H1 (cell line): Measurements from ENCODE around the gene ANKRD40CL. TPM values are rescaled to one million over a fixed set of nuclear protein-coding genes. Genes with fewer than 3 reads are reported as not detected.

Experiments used
- CTCF ChIA-PET: fragments of 300-600 bp; sonication (Branson Sonifier 250); formaldehyde crosslinking; loops from one replicate; lab custom pipeline; 2021; ENCODE audit not compliant: partially characterized antibody; lab: Charles Lee
- POLR2A ChIA-PET: fragments of 300-600 bp; sonication (Branson Sonifier 250); formaldehyde crosslinking; loops from one replicate; lab custom pipeline; 2021; ENCODE audit warnings: inconsistent platforms; ENCODE audit not compliant: partially characterized antibody; lab: Charles Lee
- DNase-seq, 2 experiments: peaks; one replicate each; pipeline versions ENCODE4 v3.0.0 to v3.0.0-alpha.2; 2010 to 2022; ENCODE audit warnings: low spot score in 2 of 2, low read depth in 1 of 2, mixed read lengths in 1 of 2
- FAIRE-seq: peaks from 2 replicates; lab custom pipeline; 2011; peaks lifted over from hg19 to GRCh38; lab: Jason Lieb, UNC
- H2AFZ ChIP-seq: 2 replicates; pipeline ENCODE4 v1.8.1; 2012; ENCODE audit warnings: low read length, inconsistent platforms
- H2AK5ac ChIP-seq: 2 replicates; pipeline ENCODE4 v1.6.1; 2013; ENCODE audit warnings: low read depth, low read length
- H2BK120ac ChIP-seq: replicated peaks from 2 replicates; pipeline ENCODE3; 2013; ENCODE audit warnings: low read depth, low read length, inconsistent platforms
- H2BK12ac ChIP-seq: 2 replicates; pipeline ENCODE4 v1.6.1; 2013; ENCODE audit warnings: low read depth, low read length
- H2BK15ac ChIP-seq: 2 replicates; pipeline ENCODE4 v1.6.1; 2013; ENCODE audit warnings: low read length
- H2BK20ac ChIP-seq: 2 replicates; pipeline ENCODE4 v1.6.1; 2013; ENCODE audit warnings: low read length
- H2BK5ac ChIP-seq: 2 replicates; pipeline ENCODE4 v1.6.1; 2013; ENCODE audit warnings: low read depth, low read length
- H3K14ac ChIP-seq: 2 replicates; pipeline ENCODE4 v1.6.1; 2013; ENCODE audit warnings: inconsistent platforms; ENCODE audit not compliant: insufficient read length
- H3K18ac ChIP-seq: 2 replicates; pipeline ENCODE4 v1.6.1; 2013; ENCODE audit warnings: low read length; ENCODE audit errors: extremely low read depth
- H3K23ac ChIP-seq: 2 replicates; pipeline ENCODE4 v1.6.1; 2013; ENCODE audit warnings: inconsistent platforms; ENCODE audit not compliant: insufficient read length
- H3K23me2 ChIP-seq: 2 replicates; pipeline ENCODE4 v1.6.1; 2013; ENCODE audit warnings: low read depth, low read length
- H3K27ac ChIP-seq: 2 replicates; pipeline ENCODE4 v1.6.1; 2011; ENCODE audit warnings: low read depth, low read length, inconsistent platforms
- H3K27me3 ChIP-seq, 4 experiments: replicated peaks in 1 of 4; 1 replicate in 1 of 4; 2 replicates in 3 of 4; pipeline versions ENCODE4 v1.6.1 to v1.8.1; 2011 to 2013; ENCODE audit warnings: low read length in 3 of 4, mild to moderate bottlenecking in 3 of 4, inconsistent platforms in 2 of 4, mixed read lengths in 2 of 4, moderate library complexity in 1 of 4; ENCODE audit not compliant: control insufficient read depth in 3 of 4, insufficient read depth in 3 of 4; ENCODE audit errors: extremely low read depth in 1 of 4
- H3K36me3 ChIP-seq, 4 experiments: 2 replicates each; pipeline versions ENCODE4 v1.6.1 to v1.8.1; 2011 to 2013; ENCODE audit warnings: mild to moderate bottlenecking in 4 of 4, low read length in 3 of 4, moderate library complexity in 2 of 4, control low read depth in 1 of 4, inconsistent platforms in 1 of 4; ENCODE audit not compliant: insufficient read depth in 4 of 4, control insufficient read depth in 2 of 4
- H3K4ac ChIP-seq: replicated peaks from 2 replicates; pipeline ENCODE3; 2013; ENCODE audit warnings: low read length, low read depth, mixed read lengths, inconsistent platforms; ENCODE audit not compliant: insufficient read length
- H3K4me1 ChIP-seq, 4 experiments: replicated peaks in 1 of 4; 1 replicate in 1 of 4; 2 replicates in 3 of 4; pipeline versions ENCODE4 v1.6.1 to v1.8.1; 2011 to 2013; ENCODE audit warnings: low read length in 3 of 4, inconsistent platforms in 2 of 4, mixed read lengths in 1 of 4; ENCODE audit not compliant: insufficient read depth in 4 of 4, control insufficient read depth in 3 of 4
- H3K4me2 ChIP-seq, 2 experiments: 2 replicates each; pipeline versions ENCODE4 v1.6.1 to v1.8.1; 2011 to 2013; ENCODE audit warnings: low read depth in 2 of 2, low read length in 2 of 2, control low read depth in 1 of 2, inconsistent platforms in 1 of 2, mild to moderate bottlenecking in 1 of 2; ENCODE audit not compliant: insufficient read depth in 1 of 2
- H3K4me3 ChIP-seq, 4 experiments: fragments of 200-600, 300-600 bp in 1 of 4; sonication (generic), shearing (Covaris generic), sonication (Bioruptor Twin) in 1 of 4; 2 replicates each; pipeline versions ENCODE4 v1.5.1 to v1.8.1; 2011 to 2016; ENCODE audit warnings: low read length in 4 of 4, low read depth in 3 of 4, control low read depth in 2 of 4, inconsistent platforms in 2 of 4, mild to moderate bottlenecking in 2 of 4, mixed read lengths in 1 of 4, moderate library complexity in 1 of 4; ENCODE audit not compliant: insufficient read depth in 2 of 4; ENCODE audit errors: extremely low read depth in 1 of 4
- H3K56ac ChIP-seq: replicated peaks from 2 replicates; pipeline ENCODE3; 2013; ENCODE audit warnings: low read depth, mild to moderate bottlenecking, mixed read lengths, low read length, inconsistent platforms; ENCODE audit not compliant: insufficient read length
- H3K79me1 ChIP-seq: 2 replicates; pipeline ENCODE4 v1.6.1; 2013; ENCODE audit warnings: low read depth, low read length, control low read depth
- H3K79me2 ChIP-seq, 2 experiments: 2 replicates each; pipeline versions ENCODE4 v1.6.1 to v1.8.1; 2012 to 2013; ENCODE audit warnings: low read length in 2 of 2, mild to moderate bottlenecking in 2 of 2, inconsistent platforms in 1 of 2; ENCODE audit not compliant: insufficient read depth in 2 of 2, control insufficient read depth in 1 of 2
- H3K9ac ChIP-seq, 4 experiments: replicated peaks in 1 of 4; 1 replicate in 1 of 4; 2 replicates in 3 of 4; pipeline versions ENCODE4 v1.6.1 to v1.8.1; 2011 to 2013; ENCODE audit warnings: low read depth in 3 of 4, low read length in 3 of 4, control low read depth in 2 of 4, mild to moderate bottlenecking in 2 of 4, moderate library complexity in 2 of 4, inconsistent platforms in 1 of 4; ENCODE audit errors: extremely low read depth in 1 of 4
- H3K9me3 ChIP-seq, 2 experiments: 2 replicates each; pipeline versions ENCODE4 v1.6.1 to v1.8.1; 2012 to 2013; ENCODE audit warnings: mild to moderate bottlenecking in 2 of 2, moderate library complexity in 2 of 2, control low read depth in 1 of 2, inconsistent platforms in 1 of 2, low read depth in 1 of 2, low read length in 1 of 2, mixed read lengths in 1 of 2; ENCODE audit not compliant: insufficient read depth in 2 of 2
- H4K20me1 ChIP-seq, 2 experiments: replicated peaks in 1 of 2; 2 replicates each; pipeline versions ENCODE3 to v1.8.1; 2011 to 2013; ENCODE audit warnings: inconsistent platforms in 2 of 2, low read length in 2 of 2, mild to moderate bottlenecking in 1 of 2; ENCODE audit not compliant: insufficient read depth in 2 of 2, control insufficient read depth in 1 of 2
- H4K5ac ChIP-seq: 2 replicates; pipeline ENCODE4 v1.6.1; 2013; ENCODE audit warnings: low read length, low read depth, mixed read lengths, inconsistent platforms; ENCODE audit not compliant: insufficient read length
- H4K8ac ChIP-seq: 2 replicates; pipeline ENCODE4 v1.8.0; 2013; ENCODE audit warnings: mild to moderate bottlenecking, moderate library complexity, low read length, inconsistent platforms; ENCODE audit not compliant: insufficient read depth; ENCODE audit errors: extremely low read depth
- H4K91ac ChIP-seq: replicated peaks from 2 replicates; pipeline ENCODE3; 2013; ENCODE audit warnings: low read length, mixed read lengths, inconsistent platforms; ENCODE audit not compliant: insufficient read length
- PHF8 ChIP-seq: fragments of 200-600 bp; sonication (generic); conservative IDR thresholded peaks from 2 replicates; pipeline ENCODE4 v1.7.1; 2012; ENCODE audit warnings: low read depth, mild to moderate bottlenecking, inconsistent platforms, low read length, moderate library complexity
- SRF ChIP-seq: IDR thresholded peaks from 2 replicates; pipeline ENCODE4 v1.6.1; 2011; ENCODE audit warnings: mild to moderate bottlenecking, low read depth, low read length, moderate library complexity
- TEAD4 ChIP-seq: IDR thresholded peaks from 2 replicates; pipeline ENCODE4 v1.6.1; 2012; ENCODE audit warnings: low read depth, low read length, inconsistent platforms, mixed read lengths
- YY1 ChIP-seq: IDR thresholded peaks from 2 replicates; pipeline ENCODE4 v1.6.1; 2011; ENCODE audit warnings: low read depth, mild to moderate bottlenecking, low read length
- WGBS, 2 experiments: shearing (Covaris generic) in 1 of 2; methylation state at CpG; one replicate each; pipeline versions ENCODE4 v1.1.6 to v1.1.7; 2013 to 2015; ENCODE audit warnings: low lambda C conversion rate in 2 of 2, mixed read lengths in 2 of 2, inconsistent platforms in 1 of 2, low coverage in 1 of 2, missing lambda C conversion rate in 1 of 2; ENCODE audit not compliant: insufficient replicate concordance in 2 of 2, insufficient coverage in 1 of 2, insufficient read length in 1 of 2; ENCODE audit errors: extremely low coverage in 1 of 2, missing lambda C conversion rate in 1 of 2; 5-methylcytosine and 5-hydroxymethylcytosine counted together
- polyA plus RNA-seq, 7 experiments: library from polyadenylated mRNA; depleted of rRNA in 3 of 7; stranded (reverse) in 5 of 7; unstranded in 2 of 7; fragments of >200 nt in 5 of 7; fragments of 200-250 nt in 2 of 7; gene quantifications; 1 replicate in 5 of 7; 2 replicates in 1 of 7; 4 replicates in 1 of 7; pipeline versions ENCODE4 v1.2.1 to v1.2.3, GENCODE V29; 2011 to 2013; ENCODE audit warnings: missing spikeins in 2 of 7, mixed read lengths in 2 of 7
- total RNA-seq: library from RNA; stranded (reverse); fragmentation: NEBNext Ultra II Directional; extraction: Animal tissue kit (Norgen Biotek cat#: 25700); gene quantifications from 2 replicates; pipeline ENCODE4 v1.2.1, GENCODE V29; 2021

ANKRD40CL gene
- total and polyA plus RNA-seq, 2 of the 8 experiments (the other 6 are each of a cell fraction or from before 2014, with no cell fraction given), result not detected

- H3K9me3 ChIP-seq, result no peaks in the 10 kb centered on the region
- H3K23ac ChIP-seq, result no peak overlapping the region
- H3K79me1 ChIP-seq, result no peaks in the 10 kb centered on the region; the same call in 1 of the 2 replicates
- no peak overlapping the region for H3K4me3 ChIP-seq
- no peak overlapping the region for H2BK12ac ChIP-seq
- H4K20me1 ChIP-seq, result peaks cover 9 to 20% of the 10 kb centered on the region in 2 experiments
- no peaks in the 10 kb centered on the region for H3K27me3 ChIP-seq
- FAIRE-seq (no peak), DNase-seq (no peak)
- H2AK5ac ChIP-seq, result no peak overlapping the region
- H3K36me3 ChIP-seq, result peaks cover 16 to 54% (median 33%) of the 10 kb centered on the region in 4 experiments
- H3K79me2 ChIP-seq, result peaks cover 17 to 80% of the 10 kb centered on the region in 2 experiments
- H2BK120ac ChIP-seq, result no peak overlapping the region
- no peak overlapping the region for H2BK20ac ChIP-seq
- no peak overlapping the region for H3K9ac ChIP-seq
- H2BK5ac ChIP-seq, result no peak overlapping the region
- no peak overlapping the region for H3K56ac ChIP-seq
- no peaks in the 10 kb centered on the region for H3K4me1 ChIP-seq
- H3K18ac ChIP-seq, result no peak overlapping the region
- no peak overlapping the region for H3K4me2 ChIP-seq
- ChIA-PET POLR2A (no interaction called here), CTCF (no interaction called here)
- TF ChIP-seq TEAD4 (no peak), YY1 (no peak), SRF (no peak), PHF8 (no peak)
- no peak overlapping the region for H3K14ac ChIP-seq
- H2AFZ ChIP-seq, result no peak overlapping the region
- H3K27ac ChIP-seq, result no peak overlapping the region; the same call in 1 of the 2 replicates
- H3K23me2 ChIP-seq, result no peaks in the 10 kb centered on the region
- H3K4ac ChIP-seq, result no peak overlapping the region
- H4K8ac ChIP-seq, result no peak overlapping the region
- H4K5ac ChIP-seq, result no peak overlapping the region
- H4K91ac ChIP-seq, result no peak overlapping the region
- no peak overlapping the region for H2BK15ac ChIP-seq
- WGBS, 2 experiments, result 90% methylated on average over 2 of the region's 2 CpGs; no CpG with 5 or more reads in 1 of the 2 experiments
These were observed 30.1 kb downstream of the ANKRD40CL start for GRCh38 chr17:50737118-50737698.
